AML-193 (cell line): ENCODE measurements around the gene CIB1.
"Not testable (repeated sequence)": the region's sequence is repeated elsewhere in the genome, so short reads cannot be mapped to it uniquely, and the experiment has no call there.

Experiments
- DNase-seq, 2 experiments: peaks; one replicate each; lab custom pipeline; 2025; lab: John Stamatoyannopoulos, UW

Gene CIB1

GRCh38 chr15:90233387-90234095, at the start of gene CIB1:
TSS of gene CIB1 (minus strand) at chr15:90233941. CDS start at chr15:90233885, 56 bp downstream.
- peak; percentile 86 to 93 for DNase-seq

DNA sequence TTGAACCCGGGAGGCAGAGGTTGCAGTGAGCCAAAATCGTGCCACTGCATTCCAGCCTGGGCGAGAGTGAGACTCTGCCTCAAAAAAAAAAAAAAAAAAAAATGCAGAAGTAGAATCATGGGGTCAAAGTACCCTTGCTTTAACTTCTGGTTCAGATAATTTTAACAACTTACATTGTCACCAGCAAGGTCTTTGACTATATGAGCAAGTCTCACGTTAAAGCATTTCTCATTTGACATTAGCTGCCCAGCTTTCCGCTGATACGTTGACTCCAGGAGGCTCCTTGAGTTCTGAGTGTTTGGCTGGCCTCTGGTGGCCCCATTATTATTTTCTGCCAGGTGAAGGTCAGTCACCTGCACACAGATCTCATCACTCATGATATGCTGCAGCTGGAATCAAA, 47.9 kb upstream of the CIB1 start:
- not testable (repeated sequence) for DNase-seq

GRCh38 chr15:90280743-90281142, 47.0 kb upstream of the CIB1 start:
- DNase-seq, result not testable (repeated sequence)

GRCh38 chr15:90278467-90278866, 44.7 kb upstream of the CIB1 start:
- not testable (repeated sequence) for DNase-seq

DNA sequence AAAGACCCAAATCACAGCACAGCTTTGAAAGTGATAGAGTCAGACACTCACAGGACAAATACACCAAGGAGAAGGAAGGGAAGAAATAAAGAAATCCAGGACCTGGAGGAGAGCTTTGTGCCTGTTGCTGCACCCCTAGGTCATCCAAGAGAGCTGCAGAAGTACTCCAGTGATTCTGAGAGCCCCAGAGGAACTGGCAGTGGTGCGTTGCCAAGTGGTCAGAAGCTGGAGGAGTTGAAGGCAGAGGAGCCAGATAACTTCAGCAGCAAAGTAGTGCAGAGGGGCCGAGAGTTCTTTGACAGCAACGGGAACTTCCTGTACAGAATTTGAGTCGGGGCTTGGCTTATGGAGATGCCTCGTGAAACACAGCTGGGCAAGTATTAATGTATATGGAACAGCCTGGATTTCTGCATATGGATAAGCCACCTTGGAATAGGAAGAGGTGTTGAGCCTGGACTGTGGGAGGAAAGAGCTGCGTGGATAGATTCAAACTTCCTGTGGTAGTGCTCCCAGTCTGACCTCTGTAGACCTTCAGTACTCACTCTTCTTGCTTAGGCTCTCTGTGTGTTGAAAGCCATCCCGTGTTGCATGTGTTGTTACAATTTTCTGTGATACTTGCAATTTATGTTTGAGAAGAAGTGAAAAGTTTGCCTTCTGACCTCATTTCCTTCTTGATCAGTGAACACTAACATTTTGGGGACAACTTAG, 37.9 kb upstream of the CIB1 start:
- DNase-seq, result no peak

DNA sequence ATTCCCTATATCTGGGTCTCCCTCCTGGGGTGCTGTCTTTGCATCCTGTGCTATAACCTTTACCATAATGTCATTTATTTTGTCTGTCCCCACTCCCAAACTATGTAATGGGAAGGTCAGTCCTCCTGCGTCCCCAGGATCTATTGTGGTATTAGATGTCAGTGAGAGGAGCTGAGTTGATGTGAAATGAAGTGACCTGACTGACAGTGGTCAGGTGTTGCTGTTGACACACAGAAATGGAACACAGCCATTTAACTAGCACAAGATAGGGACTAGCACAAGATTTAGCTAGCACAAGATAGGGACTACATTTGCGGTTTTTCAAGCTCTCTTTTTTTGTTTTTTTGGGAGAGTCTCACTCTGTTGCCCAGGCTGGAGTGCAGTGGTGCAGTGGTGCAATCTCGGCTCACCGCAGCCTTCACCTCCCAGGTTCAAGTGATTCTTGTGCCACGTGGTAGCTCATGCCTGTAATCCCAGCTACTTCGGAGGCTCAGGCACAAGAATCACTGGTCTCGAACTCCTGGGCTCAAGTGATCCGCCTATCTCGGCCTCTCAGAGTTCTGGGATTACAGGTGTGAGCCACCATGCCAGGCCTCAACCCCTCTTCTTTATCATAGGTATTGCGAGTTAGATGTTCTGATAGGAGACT, 36.9 kb upstream of the CIB1 start:
- DNase-seq, result no peak

DNA sequence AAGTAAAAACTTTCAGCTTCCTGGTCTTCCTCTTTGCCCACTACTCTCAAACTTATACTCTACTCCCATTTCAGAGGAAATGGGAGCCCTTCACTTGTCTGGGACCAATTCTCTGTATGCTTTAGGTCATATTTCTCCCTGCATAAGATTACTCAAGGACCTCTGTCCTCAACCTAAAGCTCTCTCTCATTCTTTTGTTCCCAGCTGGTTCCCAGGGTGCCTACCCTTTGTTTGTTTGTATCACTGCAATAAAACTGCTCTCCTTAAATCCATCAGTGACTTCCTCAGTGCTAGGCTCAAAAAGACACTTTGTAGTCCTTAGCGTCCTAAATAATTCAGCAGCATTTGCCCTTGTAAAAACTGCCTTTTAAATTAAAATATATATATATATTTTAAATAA, 34.7 kb upstream of the CIB1 start:
- no peak for DNase-seq

GRCh38 chr15:90266485-90266884, 32.7 kb upstream of the CIB1 start:
- no peak for DNase-seq

DNA sequence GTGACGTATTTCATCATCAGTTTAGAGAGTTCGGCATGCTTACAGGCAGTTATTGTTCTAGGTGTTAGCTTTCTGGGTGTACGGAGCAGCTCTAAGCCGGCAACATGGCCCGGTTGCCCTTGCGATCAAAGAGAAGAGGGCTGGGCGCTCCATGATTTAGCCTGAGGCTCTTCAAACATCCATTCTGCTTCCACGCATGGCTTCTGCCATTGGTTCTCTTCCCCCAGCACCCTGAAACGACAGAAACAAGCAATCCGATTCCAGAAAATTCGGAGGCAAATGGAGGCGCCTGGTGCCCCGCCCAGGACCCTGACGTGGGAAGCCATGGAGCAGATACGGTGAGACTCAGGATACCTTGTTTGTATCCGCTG, 32.3 kb upstream of the CIB1 start:
- DNase-seq, result peak; percentile 30 to 34

GRCh38 chr15:90265271-90266060, 31.7 kb upstream of the CIB1 start, which contains the start of gene NGRN:
TSS of gene NGRN (plus strand) at chr15:90265672. CDS start at chr15:90265713, 41 bp downstream.
- DNase-seq, result peak; percentile 82 to 84

DNA sequence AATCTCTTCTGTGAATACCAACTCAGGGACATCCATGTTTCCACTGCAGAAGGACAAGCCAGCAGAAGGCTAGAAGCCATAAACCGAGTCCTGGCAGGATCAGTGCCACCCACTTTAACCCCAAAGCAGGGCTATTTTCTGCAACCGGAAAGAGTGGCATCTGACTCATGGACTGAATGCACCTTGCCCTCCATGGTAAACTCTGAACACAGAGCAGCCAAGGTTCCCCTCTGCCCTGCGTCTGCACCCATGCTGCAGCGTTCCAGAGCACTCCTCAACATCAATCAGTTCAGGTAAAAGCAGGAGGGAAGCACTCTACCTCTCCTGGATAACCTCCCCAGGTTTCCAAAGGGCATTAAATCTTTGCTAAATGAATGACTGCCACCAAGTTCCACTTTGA, 30.9 kb upstream of the CIB1 start:
- DNase-seq, result peak; percentile 14 to 43

DNA sequence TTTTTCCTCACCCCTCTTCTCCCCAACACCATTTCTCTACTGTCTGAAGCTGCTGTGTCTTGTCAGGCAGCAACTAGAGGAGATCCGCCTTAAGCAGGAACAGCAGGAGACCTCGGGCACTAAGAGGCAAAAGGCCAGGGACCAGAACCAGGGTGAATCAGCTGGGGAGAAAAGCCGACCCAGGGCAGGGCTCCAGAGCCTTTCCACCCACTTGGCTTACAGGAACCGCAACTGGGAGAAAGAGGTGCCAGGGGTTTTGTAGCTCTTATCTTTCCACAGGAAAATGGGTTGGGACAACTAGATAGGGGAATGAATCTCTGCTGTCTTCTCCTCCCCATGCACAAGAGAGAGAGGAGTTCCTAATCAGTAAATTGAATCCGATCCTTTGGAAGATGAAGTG, 28.7 kb upstream of the CIB1 start:
- DNase-seq, result no peak

- no peak for DNase-seq
These were observed 28.1 kb upstream of the CIB1 start for GRCh38 chr15:90261811-90262210.

GRCh38 chr15:90260731-90261130, 27.0 kb upstream of the CIB1 start:
- not testable (repeated sequence) for DNase-seq

DNA sequence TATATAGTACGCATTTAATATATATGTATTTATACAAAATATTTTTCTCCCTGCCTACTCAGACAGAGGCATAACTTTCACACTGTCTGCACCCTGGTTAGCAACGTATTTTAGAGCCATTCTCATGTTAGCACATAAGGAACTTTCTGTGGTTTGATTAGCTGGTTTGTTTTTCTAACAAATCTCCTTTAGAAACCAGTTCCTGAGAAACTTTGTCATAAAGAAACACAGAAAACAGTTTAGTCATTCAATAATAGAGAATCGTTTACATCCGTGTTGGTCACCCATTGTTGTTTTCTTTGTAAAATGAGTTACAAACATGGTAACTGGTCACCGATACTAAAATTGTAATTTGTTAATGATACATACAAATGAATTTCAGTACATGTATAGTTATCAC, 25.8 kb upstream of the CIB1 start:
- no peak for DNase-seq

DNA sequence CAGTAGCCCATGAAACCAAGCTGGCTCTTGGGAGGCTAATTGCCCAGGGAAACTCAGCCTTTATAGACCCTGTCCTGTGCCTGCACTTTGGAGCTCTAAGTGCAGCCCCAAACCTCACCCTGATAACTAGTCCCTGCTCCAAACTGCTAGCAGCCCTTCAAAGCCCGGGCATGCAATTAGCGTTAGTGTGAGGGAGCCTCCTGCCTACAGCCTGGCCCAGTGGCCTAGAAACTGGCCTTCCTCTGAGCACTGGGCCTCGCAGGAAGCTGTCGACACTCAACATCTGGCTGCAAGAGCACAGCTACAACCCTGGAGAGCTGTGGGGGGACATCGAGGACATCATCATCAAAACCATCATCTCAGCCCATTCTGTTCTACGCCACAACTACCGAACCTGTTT, 24.0 kb upstream of the CIB1 start:
- DNase-seq, result no peak

- DNase-seq, result peak; percentile 51 to 73
These were observed 15.6 kb upstream of the CIB1 start, which contains the start of gene TTLL13 for GRCh38 chr15:90249203-90249863. TSS of gene TTLL13 (plus strand) at chr15:90249556. CDS start at chr15:90250631, 1,075 bp downstream.

DNA sequence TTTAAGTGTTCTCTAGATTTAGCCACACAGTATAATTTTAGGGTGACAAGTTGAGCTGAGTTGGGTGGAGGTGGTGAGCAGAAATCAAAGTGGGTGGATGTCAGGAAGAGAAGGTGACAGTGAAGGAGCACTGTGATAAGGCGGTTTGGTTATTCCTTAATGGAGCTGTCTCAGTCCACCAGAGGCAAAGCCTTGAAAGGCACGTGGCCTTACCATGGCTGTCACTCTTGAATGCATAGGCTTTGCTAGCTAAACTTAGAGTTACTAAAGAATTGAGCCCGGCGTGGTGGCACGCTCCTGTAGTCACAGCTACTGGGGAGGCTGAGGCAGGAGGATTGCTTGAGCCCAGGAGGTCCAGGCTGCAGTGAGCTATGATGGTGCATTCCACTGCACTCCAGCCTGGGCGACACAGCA, 15.1 kb upstream of the CIB1 start:
- DNase-seq, result no peak

- no peak for DNase-seq
These were observed 10.3 kb upstream of the CIB1 start for GRCh38 chr15:90243943-90244639.

DNA sequence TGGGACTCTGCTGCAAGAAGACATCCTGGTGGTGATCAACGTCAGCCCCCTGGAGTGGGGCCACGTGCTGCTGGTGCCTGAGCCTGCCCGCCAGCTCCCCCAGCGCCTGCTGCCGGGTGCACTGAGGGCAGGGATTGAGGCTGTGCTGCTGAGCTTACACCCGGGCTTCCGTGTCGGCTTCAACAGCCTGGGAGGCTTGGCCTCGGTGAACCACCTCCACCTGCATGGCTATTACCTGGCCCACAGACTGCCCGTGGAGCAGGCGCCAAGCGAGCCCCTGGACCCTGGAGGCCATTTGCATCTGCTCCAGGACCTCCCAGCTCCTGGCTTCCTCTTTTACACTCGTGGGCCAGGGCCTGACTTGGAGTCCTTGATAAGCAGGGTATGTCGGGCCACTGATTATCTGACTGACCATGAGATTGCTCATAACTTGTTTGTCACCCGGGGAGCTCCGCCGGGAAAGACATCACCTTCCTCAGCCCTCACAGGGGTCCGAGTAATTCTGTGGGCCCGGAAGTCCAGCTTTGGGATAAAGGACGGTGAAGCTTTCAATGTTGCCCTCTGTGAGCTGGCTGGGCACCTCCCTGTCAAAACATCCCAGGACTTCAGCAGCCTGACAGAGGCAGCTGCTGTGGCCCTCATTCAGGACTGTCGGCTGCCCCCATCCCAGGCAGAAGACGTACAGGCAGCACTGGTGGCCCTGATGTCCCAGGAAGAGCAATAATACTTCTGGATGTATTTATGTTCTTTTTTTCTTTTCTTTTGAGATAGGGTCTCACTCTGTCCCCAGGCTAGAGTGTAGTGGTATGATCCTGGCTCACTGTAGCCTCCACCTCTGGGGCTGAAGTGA, 7.8 kb upstream of the CIB1 start:
- no peak for DNase-seq
